HL-60 (cell line): Measurements from ENCODE around the gene S100A6.

Experiments
- CTCF ChIP-seq: IDR thresholded peaks from one replicate; pipeline ENCODE4 v1.5.1; 2011; ENCODE audit warnings: low read length, control low read depth, inconsistent platforms; ENCODE audit not compliant: insufficient read depth
- GABPA ChIP-seq: IDR thresholded peaks from 2 replicates; pipeline ENCODE4 v1.6.1; 2012; ENCODE audit warnings: low read depth
- REST ChIP-seq: IDR thresholded peaks from 2 replicates; pipeline ENCODE4 v1.6.1; 2012; ENCODE audit warnings: low read depth; ENCODE audit not compliant: insufficient replicate concordance
- SPI1 ChIP-seq: IDR thresholded peaks from 2 replicates; pipeline ENCODE4 v1.6.1; 2012; ENCODE audit warnings: low read depth, mild to moderate bottlenecking, borderline replicate concordance

GRCh38 chr1:153487707-153488106 lies 48.1 kb downstream of the S100A6 start:
- no peak for TF ChIP-seq CTCF
- no peak for TF ChIP-seq GABPA
- no peak for TF ChIP-seq REST
- no peak for TF ChIP-seq SPI1
